Femur (tissue), 1 donor: ENCODE data around the gene CIITA.
"Not testable (repeated sequence)": the region's sequence is repeated elsewhere in the genome, so short reads cannot be mapped to it uniquely, and the experiment has no call there.

ENCODE experiments used
- DNase-seq: peaks from one replicate; pipeline ENCODE4 v3.0.0-alpha.2; 2017

Gene CIITA

DNA sequence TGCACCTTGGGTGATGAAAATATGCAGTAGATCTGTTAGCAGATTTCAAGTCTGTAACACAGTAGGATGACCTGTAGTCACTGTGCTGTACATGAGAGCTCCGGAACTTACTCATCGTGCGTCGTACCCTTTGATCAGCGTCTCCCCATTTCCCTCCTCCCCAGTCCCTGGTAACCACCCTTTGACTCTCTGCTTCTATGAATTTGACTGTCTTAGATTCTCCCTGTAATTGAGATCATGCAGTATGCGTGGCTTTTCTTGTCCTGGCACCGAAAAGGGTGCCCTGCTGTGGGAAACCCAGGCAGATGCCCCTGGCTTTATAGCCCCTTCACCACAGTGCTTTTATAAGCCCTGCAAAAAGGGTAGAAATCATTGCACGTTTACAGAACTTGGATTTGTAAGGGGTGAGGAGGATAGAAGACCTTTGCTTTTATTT lies 87.9 kb downstream of the CIITA start:
- DNase-seq = no peak

DNA sequence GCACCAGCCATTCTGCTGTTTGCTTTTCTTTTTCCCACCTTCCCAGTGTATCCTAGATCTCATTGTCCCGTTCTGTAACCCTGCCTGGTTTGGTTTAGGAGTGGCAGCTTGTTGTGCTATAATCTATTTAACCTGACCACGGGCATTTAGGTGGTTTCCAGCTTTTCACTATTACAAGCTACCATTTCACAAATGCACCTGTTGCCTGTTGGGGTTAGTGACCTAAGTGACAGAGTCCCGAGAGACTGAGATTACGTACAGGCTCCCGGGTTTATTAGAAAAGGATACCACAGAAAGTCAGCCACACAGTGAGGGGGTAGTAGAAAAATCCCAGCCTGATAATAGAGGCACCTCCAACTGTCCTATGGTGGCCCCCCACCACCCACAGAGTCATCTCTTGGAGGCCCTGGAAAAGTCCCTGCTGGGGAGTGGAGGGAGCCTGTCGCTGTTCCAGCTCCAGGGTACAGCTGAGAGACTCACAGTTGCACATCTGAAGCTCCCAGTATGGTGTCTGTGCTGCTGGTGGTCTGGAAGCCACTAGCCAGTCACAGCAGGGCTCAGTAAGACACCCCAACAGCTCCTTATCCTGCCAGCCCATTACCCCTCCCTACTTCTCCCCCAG lies 88.5 kb downstream of the CIITA start:
- no peak for DNase-seq

DNA sequence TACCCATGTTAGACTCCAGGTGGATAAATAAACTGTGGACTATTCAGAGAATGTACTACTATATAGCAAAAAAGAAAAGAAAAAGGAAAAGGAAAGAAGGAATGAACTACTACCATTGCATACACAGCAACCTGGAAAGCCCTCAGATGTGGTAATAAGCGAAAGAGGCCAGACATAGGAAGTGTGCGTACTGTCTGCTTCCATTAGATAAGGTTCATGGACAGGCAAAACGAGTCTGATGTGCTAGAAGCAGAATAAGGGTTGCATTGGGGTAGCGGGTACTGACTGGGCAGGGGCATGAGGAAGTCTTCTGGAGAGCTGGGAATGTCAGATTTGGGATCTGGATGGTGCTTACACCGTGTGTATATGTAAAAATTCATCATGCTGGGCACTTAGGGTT lies 89.1 kb downstream of the CIITA start:
- DNase-seq = no peak

DNA sequence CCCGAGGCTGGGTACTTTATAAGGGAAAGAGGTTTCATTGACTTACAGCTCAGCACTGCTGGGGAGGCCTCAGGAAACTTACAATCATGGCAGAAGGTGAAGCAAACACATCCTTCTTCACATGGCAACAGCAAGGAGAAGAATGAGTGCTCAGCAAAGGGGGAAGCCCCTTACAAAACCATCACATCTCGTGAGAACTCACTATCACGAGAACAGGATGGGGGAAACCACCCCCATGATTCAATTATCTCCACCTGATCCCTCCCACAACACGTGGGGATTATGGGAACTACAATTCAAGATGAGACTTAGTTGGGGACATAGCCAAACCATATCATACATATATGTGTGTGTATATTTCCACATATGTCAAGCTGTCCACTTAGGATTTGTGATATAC lies 89.6 kb downstream of the CIITA start:
- not testable (repeated sequence) for DNase-seq

DNA sequence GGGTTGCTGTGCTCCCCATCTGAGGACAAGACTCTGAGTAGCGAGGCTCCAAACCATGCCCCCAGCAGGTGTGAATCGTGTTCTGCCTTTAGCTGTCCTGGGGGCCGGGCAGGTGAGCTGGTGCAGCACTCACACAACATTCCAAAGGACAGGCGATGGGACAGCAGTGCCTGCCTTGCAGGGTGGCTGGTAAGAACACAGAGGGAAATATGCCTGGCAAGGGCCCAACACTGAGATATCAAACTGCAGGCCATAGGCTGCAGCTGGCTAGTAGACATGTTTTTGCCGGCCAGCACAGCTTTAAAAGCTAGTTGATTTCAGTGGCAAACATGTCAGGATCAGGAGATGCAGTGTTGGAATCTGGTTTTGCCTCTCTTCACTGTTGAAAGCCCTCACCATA lies 91.0 kb downstream of the CIITA start:
- no peak for DNase-seq

DNA sequence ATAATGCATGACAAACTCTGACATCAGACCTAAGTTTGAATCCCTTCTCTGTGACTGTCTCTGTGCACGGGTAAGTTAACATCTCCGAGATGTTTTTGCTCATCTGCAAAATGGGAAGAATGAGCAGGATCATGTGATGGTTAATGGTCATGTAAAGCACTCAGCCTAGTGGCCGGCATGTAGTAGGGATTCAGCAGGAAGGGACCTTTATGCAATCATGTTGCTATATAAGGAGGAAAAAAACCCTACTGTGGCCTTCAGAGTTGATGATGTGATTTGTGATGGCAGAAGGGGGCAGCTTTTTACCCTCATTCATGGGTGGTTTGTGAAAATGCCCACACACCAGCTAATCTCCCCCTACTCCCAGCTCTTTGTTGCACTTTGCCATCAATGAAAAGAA lies 91.5 kb downstream of the CIITA start:
- DNase-seq = no peak

DNA sequence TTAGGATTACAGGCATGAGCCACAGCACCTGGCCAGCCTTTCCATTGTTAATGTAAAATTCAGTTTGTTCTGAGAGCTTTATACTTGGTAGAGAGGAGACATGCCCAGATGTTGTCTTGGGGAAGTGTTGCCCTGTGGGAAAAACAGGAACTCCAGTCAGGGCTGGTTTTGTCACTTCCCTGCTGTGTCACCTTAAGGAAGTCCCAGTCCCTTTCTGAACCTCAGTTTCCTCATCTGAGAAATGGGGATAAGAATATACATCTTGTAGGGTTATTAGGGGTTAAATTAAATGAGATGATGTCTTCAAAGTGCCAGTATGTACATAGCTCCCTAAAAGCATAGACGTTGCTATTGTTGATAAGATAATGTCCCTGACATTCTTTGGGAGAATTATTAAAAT lies 92.6 kb downstream of the CIITA start:
- no peak for DNase-seq

DNA sequence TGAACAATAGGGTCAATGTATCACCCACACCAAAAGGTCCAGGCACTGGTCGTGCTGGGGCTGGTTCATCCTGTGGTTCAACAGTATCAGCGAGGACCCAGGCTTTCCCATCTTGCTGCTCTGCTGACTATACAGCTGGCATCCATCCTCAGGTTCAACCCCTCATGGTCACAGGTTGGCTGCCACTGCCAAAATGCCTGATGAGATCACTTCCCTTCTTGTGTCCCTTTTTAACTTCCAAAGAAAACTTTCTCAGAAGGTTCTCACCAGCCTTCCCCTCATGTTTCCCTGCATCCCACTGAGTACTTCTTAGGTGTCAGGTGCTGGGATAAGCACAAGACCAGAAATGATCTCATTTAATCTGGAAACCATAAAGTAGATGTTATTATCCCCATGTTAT lies 93.1 kb downstream of the CIITA start:
- no peak for DNase-seq

DNA sequence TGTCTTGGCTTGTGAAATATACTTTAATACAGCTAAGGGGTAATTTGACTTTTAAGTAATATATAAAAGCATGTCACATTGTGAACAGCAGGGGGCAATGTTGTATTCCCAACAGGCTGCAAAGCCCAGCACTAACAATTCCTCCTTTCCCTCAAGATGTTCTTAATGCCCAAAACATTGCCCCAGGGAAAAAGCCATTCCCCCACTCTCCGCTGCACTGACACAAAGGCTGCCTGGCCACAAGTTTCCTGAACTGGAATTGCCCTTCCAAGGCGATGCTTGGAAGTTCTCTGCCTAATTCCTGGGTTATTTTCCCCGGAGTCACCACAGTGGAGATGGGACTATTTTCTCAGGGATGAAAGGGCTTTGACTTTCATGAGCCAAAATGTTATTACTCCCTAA lies 94.6 kb downstream of the CIITA start:
- DNase-seq = peak; percentile 70

DNA sequence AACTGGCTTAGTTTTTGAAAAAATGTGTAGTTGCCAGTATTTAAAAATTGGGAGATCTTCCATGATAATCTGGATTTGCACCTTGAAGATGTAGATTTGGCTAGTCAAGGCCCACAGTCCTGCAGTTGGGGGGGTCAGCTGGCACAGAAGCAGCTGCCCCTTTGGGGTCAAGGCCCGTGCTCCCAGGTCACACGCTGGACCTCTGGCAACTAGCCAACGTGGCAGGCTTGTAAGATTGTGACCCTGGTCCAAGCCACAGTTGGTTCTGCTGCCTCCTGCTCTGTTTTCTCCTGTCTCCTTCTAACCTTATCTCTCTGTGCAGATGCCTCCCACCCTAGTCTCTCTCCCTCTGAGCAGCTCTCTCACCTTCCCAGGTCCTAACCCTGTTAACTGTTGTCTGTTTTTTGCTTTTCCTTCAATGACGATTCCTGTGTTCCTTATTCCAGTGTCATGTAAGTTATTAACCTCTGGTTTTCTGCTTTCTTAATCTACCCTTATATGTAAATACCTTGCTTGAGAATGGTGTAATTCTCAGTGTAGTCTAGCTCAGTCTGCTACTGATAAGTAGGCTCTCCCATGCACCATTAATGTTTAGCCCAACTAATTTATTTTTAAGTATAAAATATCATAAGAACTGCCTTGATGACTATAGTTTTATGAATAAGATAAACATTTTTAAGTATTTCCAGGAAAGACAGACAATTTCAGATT lies 95.3 kb downstream of the CIITA start:
- peak; percentile 53 for DNase-seq

DNA sequence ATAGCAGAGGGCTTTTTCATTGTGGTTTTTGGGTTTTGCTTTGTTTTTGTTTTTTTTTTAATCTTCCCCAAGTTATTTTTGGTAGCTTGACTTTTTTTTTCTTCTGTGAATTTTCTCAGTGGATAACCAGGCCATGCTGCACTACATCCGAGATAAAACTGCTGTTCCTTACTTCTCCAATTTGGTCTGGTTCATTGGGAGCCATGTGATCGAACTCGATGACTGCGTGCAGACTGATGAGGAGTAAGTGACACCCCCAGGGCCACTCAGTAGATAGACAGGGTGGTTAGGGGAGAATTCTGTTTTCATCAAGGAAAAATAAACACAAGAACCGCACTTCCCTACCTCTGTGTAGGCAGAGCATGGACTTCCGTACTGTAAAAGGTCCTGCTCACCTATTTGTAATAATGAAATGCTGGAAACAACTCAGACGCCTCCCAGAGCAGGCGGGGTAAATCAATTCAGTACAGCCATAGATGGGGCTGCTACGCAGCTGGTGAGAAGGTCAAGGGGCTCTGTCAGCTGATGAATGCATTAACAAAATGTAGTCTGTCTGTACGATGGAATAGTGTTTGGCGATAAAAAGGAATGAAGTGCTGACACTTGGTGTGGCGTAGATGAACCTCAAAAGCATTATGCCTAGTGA lies 95.9 kb downstream of the CIITA start:
- DNase-seq = no peak

DNA sequence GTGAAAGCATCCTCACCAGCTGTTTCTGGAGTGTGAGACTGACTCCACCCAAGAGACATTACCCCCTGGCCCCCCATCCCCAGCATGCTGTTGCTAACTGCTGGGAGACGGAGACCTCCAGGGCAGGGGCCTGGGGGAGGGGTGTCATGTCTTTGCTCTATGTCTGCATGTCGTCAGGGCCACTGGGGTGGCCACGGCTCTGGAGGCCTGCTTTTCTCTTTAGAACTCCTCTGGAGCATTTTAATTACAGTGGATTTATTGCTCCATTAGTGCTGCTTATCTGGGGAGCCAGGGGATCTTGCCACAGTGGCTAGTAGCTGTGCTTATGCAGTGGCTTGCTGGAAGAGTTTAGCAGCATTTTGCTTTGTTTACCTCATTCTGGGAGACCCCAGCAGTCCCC lies 99.6 kb downstream of the CIITA start:
- no peak for DNase-seq

DNA sequence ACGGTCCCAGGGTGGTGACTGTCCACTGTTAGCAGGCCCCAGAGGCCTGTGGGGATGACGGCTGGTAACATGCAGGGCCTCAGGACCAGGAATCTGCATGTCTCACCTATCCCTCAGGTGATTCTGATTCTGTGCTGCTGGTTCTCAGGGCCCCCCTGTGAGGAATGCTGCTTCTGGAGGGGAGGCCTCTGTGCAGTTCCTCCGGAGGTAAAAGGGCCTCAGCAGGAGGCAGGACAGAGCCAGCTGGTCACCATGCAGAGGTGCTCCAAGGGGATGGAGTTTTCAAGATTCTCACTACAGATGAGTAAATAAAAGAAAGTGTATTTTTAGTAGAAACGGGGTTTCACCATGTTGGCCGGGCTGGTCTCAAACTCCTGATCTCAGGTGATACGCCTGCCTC lies 101.1 kb downstream of the CIITA start:
- no peak for DNase-seq

DNA sequence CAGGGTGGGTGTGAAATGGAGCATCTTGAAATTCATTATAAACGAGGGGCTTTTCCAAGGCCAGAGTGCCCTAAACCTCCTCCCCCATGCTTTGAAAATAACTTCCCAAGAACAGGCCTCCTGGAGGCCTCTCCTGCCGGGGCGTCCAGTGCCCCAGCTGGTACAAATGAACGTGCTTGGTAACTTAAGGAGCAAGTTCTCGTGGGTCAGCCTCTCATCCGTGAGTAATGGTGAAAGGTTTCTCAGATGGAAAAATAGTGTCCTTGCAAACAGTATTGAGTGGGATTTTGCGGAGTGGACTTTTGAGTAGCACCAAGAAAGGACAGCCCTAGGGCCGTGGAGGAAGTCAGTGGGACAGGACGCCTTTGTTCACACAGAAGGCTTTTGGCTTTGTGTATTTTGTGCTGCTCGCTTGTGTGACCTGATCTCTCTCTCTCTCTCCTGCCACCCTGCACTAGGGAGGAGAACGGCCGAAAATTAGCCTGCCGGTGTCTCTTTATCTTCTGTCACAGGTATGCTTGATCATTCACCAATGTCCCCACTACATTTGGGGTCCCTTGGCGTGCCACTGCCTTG lies 102.0 kb downstream of the CIITA start:
- no peak for DNase-seq

DNA sequence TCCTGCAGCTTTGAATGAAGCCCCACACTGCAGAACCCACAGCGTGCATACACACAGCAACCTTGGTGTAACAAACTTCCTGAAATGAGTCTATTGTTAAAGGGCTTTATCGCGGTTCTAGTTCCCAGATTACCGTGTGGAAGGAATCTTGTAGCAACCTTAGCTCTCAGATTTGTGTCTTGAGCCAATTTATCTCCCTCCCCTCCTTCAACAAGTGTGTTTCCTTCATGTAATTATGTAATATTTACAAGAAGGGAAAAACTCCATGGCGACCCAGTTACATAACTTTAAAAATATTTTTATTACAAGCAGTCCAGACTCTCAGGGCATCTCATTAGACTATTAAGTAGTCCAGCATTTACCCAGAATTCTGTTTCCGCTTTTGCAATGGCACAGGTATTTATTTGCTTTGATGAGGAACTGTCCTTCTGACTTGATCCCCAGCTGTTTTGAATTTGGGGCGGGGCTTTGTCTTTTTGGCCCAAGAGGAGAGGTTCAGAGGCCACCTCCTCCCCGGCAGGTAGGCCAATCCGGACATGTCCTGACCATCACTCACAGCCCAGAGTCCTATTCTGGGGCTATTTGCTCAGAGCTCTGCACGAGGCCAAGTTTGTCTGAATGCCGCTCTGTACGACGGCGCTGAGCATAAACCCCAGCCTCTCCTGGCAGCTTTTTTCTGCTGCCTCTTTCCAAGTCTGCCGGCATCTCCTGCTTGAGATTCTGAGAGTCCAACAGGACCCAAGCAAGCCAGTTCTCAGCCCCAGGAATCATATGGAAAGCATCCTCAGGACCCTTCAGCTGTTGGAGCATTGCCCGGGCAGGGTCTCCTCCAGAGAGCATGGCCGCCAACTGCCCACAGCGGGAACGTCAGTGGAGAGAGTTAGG lies 103.0 kb downstream of the CIITA start:
- peak; percentile 90 for DNase-seq

DNA sequence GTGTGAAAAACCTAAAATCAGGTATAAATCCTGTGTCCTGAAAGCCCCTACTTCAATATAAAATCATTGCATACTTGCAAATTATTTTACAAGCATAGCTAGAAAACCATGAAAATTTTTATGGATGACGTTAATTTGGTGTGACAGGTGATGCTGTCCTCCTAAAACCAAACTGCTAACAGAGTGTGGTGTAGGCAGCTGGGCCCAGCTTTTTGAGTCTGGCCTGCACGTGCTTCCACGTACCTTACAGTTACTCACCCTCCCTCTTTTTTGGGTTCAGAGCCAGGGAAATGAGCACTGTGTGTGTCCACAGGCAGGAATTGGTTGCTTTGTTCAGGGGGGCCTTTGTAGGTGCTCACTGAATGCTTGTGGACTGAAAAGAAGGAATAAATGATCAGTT lies 103.8 kb downstream of the CIITA start:
- DNase-seq = no peak

DNA sequence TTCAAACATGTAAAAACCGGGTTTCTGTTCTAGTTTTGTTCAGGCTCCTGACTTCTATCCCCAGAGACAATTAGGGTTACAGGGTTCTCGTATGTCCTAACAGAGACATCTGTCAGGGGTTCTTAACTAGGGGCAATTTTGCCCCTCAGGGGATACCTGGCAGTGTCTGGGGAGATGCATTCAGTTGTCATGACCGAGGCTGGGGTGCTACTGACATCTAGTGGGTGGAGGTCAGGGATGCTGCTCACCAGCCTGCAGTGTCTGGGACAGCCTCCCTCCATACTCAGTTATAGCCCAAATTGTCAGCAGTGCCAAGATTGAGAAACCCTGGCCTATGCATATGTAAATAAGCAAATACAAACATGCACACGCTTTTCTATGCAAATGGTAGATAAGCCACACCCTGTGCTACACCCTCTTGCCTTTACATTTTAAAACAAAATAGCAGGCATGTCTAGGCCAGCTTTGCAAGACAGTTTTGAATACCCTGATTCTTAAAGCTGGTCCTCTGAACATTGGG lies 104.8 kb downstream of the CIITA start:
- DNase-seq = no peak

DNA sequence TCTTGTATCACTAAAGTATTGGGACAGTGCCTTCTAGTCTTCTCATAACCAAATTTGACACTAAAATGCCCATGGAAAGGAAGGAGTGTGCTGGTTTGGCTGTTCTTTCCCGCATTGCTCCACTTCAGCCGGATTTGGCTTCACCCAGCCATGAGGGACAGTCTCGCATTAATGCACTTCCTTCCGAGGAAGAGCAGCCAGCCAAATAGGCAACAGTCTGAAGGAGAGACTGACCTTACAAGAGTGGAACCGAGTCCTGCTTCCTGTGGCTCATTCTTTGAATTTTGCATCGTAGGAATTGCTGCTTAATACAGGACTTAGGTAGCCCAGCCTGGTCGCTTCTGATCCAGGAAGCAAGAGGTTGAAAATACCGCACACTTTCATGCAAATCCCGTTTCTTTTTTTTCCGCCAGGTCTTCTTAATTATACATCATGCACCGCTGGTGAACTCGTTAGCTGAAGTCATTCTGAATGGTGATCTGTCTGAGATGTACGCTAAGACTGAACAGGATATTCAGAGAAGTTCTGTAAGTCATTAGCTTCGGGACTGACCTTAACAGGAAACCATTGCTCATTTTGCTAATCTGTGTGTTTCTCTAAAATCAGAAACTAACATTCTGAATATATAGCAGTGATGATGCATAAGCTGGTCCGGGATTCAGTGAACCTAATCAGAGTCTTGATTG lies 105.6 kb downstream of the CIITA start:
- DNase-seq = peak; percentile 75

DNA sequence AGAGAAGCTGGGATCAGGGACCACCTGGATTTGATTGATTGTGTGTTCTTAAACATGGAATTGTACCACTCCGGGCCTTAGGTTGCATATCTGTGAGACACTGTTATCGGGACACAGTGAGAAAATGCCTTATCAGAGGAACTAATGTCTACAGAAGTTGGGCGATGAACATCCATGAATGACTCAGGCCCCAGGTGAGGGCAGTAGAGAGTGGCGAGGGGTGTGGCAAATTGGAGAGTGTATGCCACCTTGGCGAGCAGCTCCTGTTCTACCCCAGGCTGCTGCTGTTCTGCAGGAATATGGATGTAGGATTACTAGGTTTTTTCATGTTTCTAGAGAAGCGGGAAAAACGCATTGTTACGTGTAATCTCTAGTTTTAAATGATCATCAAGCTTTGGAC lies 106.2 kb downstream of the CIITA start:
- DNase-seq = no peak

DNA sequence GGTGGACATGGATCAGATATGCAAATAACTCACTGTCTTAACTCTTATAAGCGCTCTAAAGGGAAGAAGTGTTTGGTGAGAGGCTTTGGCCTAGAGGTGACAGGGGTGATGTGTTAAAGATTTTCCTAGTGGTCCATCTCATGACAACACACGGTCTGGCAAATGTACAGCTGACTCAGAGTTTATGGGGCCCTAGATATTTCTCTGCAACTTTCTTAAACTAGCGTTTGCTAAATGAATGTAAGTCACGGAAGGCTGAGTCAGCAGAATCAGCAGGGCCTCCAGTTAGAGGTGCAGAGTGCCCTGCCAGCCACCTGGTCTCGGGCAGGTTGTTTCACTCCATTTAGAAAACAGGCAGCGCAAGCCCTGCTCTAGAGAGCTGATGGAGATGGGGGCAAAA lies 107.5 kb downstream of the CIITA start:
- DNase-seq = no peak
